Measurements from ENCODE around the gene SYT14. TPM values are rescaled to one million over a fixed set of nuclear protein-coding genes. Genes with fewer than 3 reads are reported as not detected.

The SYT14 gene
- total RNA-seq, 1 experiment from 2014 or later, result 10.3 TPM

- H2BK120ac ChIP-seq (ENCODE audit: low read depth, low read length, poor library complexity, severe bottlenecking), result no peak overlapping the region
- Mint-ChIP-seq H3K27me3 (ENCODE audit: low read depth) (no peaks in the 10 kb centered on the region), H3K9me3 (peaks cover 6 to 11% of the 10 kb centered on the region in 2 experiments; a peak in 4 of 5 replicates), H3K27ac (no peak overlapping the region), H3K4me3 (no peak overlapping the region), H3K36me3 (ENCODE audit: insufficient read depth in 1 of 3, low read depth in 3 of 3) (peaks cover 8 to 14% (median 12%) of the 10 kb centered on the region in 3 experiments), H3K4me1 (no peaks in the 10 kb centered on the region; a peak in 1 of 4 replicates)
- H2AFZ ChIP-seq (ENCODE audit: low read length), result no peak overlapping the region
- DNase-seq, result no peak
- no peaks in the 10 kb centered on the region for H3K79me2 ChIP-seq (ENCODE audit: insufficient read depth, low read length)
- no peaks in the 10 kb centered on the region for H3K27me3 ChIP-seq (ENCODE audit: insufficient read depth, low read length)
- no peak overlapping the region for H3T11ph ChIP-seq (ENCODE audit: low read length)
- H4K8ac ChIP-seq (replicated peaks; ENCODE audit: insufficient read length, low read depth, low read length), result no peak overlapping the region
- H3K27ac ChIP-seq (ENCODE audit: insufficient read length, low read depth, low read length), result no peak overlapping the region
- H4K91ac ChIP-seq (ENCODE audit: insufficient read length, low read depth, low read length), result no peak overlapping the region
- H4K20me1 ChIP-seq (ENCODE audit: control insufficient read depth, insufficient read depth, insufficient read length), result no peaks in the 10 kb centered on the region
- H3K79me1 ChIP-seq (ENCODE audit: insufficient read depth, low read depth, low read length, poor library complexity, severe bottlenecking), result no peaks in the 10 kb centered on the region
- H2BK12ac ChIP-seq (ENCODE audit: insufficient read length, low read depth, low read length), result no peak overlapping the region
- H3K9ac ChIP-seq (ENCODE audit: extremely low read depth, insufficient read length, low read length), result no peak overlapping the region
- H3K4me2 ChIP-seq (ENCODE audit: insufficient read depth, insufficient read length, low read length), result no peak overlapping the region
- no peaks in the 10 kb centered on the region for H3K9me3 ChIP-seq (ENCODE audit: control insufficient read depth, low read depth, low read length)
- H3K23me2 ChIP-seq (ENCODE audit: insufficient read length, low read depth, low read length, poor library complexity, severe bottlenecking), result no peaks in the 10 kb centered on the region
- no peaks in the 10 kb centered on the region for H3K4me1 ChIP-seq (ENCODE audit: insufficient read depth, low read length)
- no peak overlapping the region for H2BK20ac ChIP-seq (ENCODE audit: low read depth, low read length, poor library complexity, severe bottlenecking)
- no peak overlapping the region for H2AK5ac ChIP-seq (ENCODE audit: insufficient read length, low read length)
- TF ChIP-seq, protein P1, sequence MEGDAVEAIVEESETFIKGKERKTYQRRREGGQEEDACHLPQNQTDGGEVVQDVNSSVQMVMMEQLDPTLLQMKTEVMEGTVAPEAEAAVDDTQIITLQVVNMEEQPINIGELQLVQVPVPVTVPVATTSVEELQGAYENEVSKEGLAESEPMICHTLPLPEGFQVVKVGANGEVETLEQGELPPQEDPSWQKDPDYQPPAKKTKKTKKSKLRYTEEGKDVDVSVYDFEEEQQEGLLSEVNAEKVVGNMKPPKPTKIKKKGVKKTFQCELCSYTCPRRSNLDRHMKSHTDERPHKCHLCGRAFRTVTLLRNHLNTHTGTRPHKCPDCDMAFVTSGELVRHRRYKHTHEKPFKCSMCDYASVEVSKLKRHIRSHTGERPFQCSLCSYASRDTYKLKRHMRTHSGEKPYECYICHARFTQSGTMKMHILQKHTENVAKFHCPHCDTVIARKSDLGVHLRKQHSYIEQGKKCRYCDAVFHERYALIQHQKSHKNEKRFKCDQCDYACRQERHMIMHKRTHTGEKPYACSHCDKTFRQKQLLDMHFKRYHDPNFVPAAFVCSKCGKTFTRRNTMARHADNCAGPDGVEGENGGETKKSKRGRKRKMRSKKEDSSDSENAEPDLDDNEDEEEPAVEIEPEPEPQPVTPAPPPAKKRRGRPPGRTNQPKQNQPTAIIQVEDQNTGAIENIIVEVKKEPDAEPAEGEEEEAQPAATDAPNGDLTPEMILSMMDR (conservative IDR thresholded peaks at IDR 0.05), result no peak
- no peak overlapping the region for H3K18ac ChIP-seq (ENCODE audit: insufficient read length, low read depth, low read length)
- H3K4ac ChIP-seq (ENCODE audit: low read depth, low read length), result no peak overlapping the region
- no peak overlapping the region for H3K56ac ChIP-seq (ENCODE audit: insufficient read length, low read depth, low read length)
- H3K23ac ChIP-seq (ENCODE audit: insufficient read length, low read depth, low read length), result no peak overlapping the region
- H2BK15ac ChIP-seq (ENCODE audit: low read depth, low read length), result no peak overlapping the region
- H4K5ac ChIP-seq (ENCODE audit: insufficient read length, low read depth, low read length), result no peak overlapping the region
- no peak overlapping the region for H2BK5ac ChIP-seq (ENCODE audit: insufficient read length, low read length)
- no peak overlapping the region for H3K14ac ChIP-seq (ENCODE audit: insufficient read depth, low read length)
Measured at GRCh38 chr1:210081494-210081893, 143.5 kb downstream of the SYT14 start.
